GM23338 (cell line): ENCODE results near the gene PRELID1. TPM values are rescaled to one million over a fixed set of nuclear protein-coding genes. Genes with fewer than 3 reads are reported as not detected.
A peak's percentile ranks its signal among the peaks of the same experiment; 100 is the strongest.

Source experiments
- ATAC-seq: fragments of 200-7000 bp; cut with Tn5 transposase; 3 replicates; pipeline ENCODE4 v1.9.1; 2020
- DNase-seq: peaks from one replicate; pipeline ENCODE4 v3.0.0-alpha.2; 2015; ENCODE audit warnings: low spot score
- H2AFZ ChIP-seq: fragments of 200-600 bp; sonication (generic); 2 replicates; pipeline ENCODE4 v1.8.0; 2016; ENCODE audit warnings: antibody characterized with exemption, mild to moderate bottlenecking, moderate library complexity
- H3F3A ChIP-seq: fragments of 200-600 bp; sonication (generic); replicated peaks from 2 replicates; pipeline ENCODE4 v1.8.0; 2017; ENCODE audit warnings: antibody characterized with exemption, mixed run types, low read depth
- H3K27ac ChIP-seq: fragments of 200-600 bp; sonication (generic); 2 replicates; pipeline ENCODE4 v1.6.1; 2016; ENCODE audit warnings: low read depth
- H3K27me3 ChIP-seq: fragments of 200-600 bp; sonication (generic); 2 replicates; pipeline ENCODE4 v1.8.0; 2016; ENCODE audit warnings: mild to moderate bottlenecking, mixed run types, moderate library complexity; ENCODE audit not compliant: insufficient read depth
- H3K36me3 ChIP-seq: fragments of 200-600 bp; sonication (generic); 2 replicates; pipeline ENCODE4 v1.8.0; 2016; ENCODE audit warnings: mild to moderate bottlenecking; ENCODE audit not compliant: insufficient read depth
- H3K4me1 ChIP-seq: fragments of 200-600 bp; sonication (generic); 2 replicates; pipeline ENCODE4 v1.8.0; 2016; ENCODE audit warnings: mild to moderate bottlenecking, moderate library complexity; ENCODE audit not compliant: insufficient read depth
- H3K4me2 ChIP-seq: fragments of 200-600 bp; sonication (generic); 2 replicates; pipeline ENCODE4 v1.7.1; 2017; ENCODE audit warnings: mixed run types
- H3K4me3 ChIP-seq: fragments of 200-600 bp; sonication (generic); 2 replicates; pipeline ENCODE4 v1.6.1; 2016; ENCODE audit warnings: mixed run types
- H3K79me2 ChIP-seq: fragments of 200-600 bp; sonication (generic); replicated peaks from 2 replicates; pipeline ENCODE4 v1.8.0; 2017; ENCODE audit warnings: mild to moderate bottlenecking; ENCODE audit not compliant: insufficient read depth
- H3K9me2 ChIP-seq: fragments of 200-600 bp; sonication (generic); 2 replicates; pipeline ENCODE4 v1.8.0; 2017; ENCODE audit not compliant: insufficient read depth
- H4K20me1 ChIP-seq: fragments of 200-600 bp; sonication (generic); replicated peaks from 2 replicates; pipeline ENCODE4 v1.8.0; 2017; ENCODE audit warnings: mild to moderate bottlenecking; ENCODE audit not compliant: insufficient read depth
- H3K27ac Mint-ChIP-seq: 2 replicates; pipeline ENCODE4 v1.8.0; 2020; ENCODE audit warnings: inconsistent platforms, mild to moderate bottlenecking, moderate library complexity, mixed read lengths
- H3K27me3 Mint-ChIP-seq: 3 replicates; pipeline ENCODE4 v1.8.0; 2022; ENCODE audit warnings: low read depth, mild to moderate bottlenecking, moderate library complexity, mixed read lengths, inconsistent platforms; ENCODE audit not compliant: insufficient read depth, poor library complexity
- H3K36me3 Mint-ChIP-seq: 3 replicates; pipeline ENCODE4 v1.8.0; 2021; ENCODE audit warnings: low read depth, mild to moderate bottlenecking, inconsistent platforms, moderate library complexity, mixed read lengths
- H3K4me1 Mint-ChIP-seq: 3 replicates; pipeline ENCODE4 v1.8.0; 2020; ENCODE audit warnings: mild to moderate bottlenecking, inconsistent platforms, mixed read lengths
- H3K4me3 Mint-ChIP-seq: 3 replicates; pipeline ENCODE4 v1.8.0; 2021; ENCODE audit warnings: moderate library complexity, mild to moderate bottlenecking, inconsistent platforms, mixed read lengths
- H3K9me3 Mint-ChIP-seq: 3 replicates; pipeline ENCODE4 v1.8.0; 2020; ENCODE audit warnings: moderate library complexity, mild to moderate bottlenecking, inconsistent platforms, mixed read lengths
- CREB1 ChIP-seq: fragments of 250-450 bp; sonication (Bioruptor Pico); IDR thresholded peaks from 2 replicates; pipeline ENCODE4 v1.5.0; 2020; ENCODE audit warnings: low read depth, mild to moderate bottlenecking, moderate library complexity
- POLR2AphosphoS5 ChIP-seq: IDR thresholded peaks from 2 replicates; pipeline ENCODE4 v1.6.1; 2016; ENCODE audit warnings: antibody characterized with exemption, low read depth
- polyA plus RNA-seq: library from polyadenylated mRNA; unstranded; fragments of >200 nt; fragmentation: Nextera tagmentation; extraction: Ambion mirVana; gene quantifications from 2 replicates; pipeline ENCODE4 v1.2.1, GENCODE V29; 2016
- total RNA-seq: library from RNA; depleted of rRNA; stranded (reverse); fragments of >200 nt; shearing (Covaris generic); gene quantifications from 2 replicates; pipeline ENCODE4 v1.2.3, GENCODE V29; 2014
- TF ChIP-seq, protein P1 (sequence below): fragments of 250-450 bp; sonication (Bioruptor Pico); IDR thresholded peaks from 2 replicates; pipeline ENCODE4 v1.5.0; 2020; ENCODE audit warnings: mild to moderate bottlenecking, moderate library complexity

The PRELID1 gene
- total and polyA plus RNA-seq, 2 experiments from 2014 or later = 328 to 349 TPM

DNA sequence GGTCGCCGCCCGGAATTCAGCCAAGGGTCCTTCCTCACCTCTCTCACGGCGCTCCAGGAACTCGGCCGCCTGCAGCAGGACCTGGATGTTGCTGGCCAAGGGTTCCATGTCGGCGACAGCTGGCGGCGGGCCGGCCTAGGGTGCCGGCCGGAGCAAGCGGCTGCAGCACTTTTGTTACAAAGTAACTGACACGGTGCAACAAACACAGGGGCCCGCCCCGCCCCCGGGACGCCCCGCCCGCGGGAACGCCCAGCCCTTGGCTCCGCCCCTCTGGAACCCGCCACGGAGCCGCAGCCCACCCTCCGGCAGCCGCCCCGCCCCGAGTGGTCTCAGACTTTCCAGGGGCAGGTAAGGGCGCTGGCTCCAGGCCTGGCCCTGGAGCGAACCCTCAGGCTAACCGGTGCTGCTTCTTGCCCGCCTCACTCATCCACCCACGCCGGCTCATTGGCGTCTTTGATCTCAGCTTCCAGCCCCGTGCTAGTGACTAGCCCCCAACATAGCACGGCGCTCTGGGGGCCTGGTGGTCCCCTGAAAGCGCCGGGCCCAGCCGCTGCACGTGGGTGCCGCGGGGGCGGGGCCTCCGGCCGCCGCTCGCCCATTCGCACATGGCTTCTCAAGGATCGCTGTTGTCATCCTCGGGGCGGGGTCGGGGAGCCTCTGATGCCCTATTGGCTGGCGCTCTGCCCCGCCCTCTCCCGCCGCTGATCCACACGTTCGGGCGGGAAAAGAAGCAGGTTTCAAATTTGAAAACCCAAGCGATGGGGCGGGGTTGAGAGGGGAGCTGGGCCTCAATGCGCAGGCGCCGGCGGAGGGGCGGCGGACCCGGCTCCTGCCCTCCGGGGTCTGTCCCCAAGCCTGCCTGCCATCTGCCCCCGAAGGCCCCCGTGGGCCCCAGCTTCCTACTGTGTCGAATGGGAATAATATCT, 8.4 kb downstream of the PRELID1 start, which contains the start of gene MXD3:
TSS of gene MXD3 (minus strand) at position 176 of the 926 bp plus-strand sequence. CDS start at position 108, 68 bp downstream.
- peak within 1 kb of the TSS; percentile 78; the same call in 1 of the 2 replicates for H2AFZ ChIP-seq
- Mint-ChIP-seq H3K36me3 (peaks cover 2% of the 10 kb centered on the region), H3K9me3 (no peaks in the 10 kb centered on the region; the same call in 2 of the 3 replicates), H3K27ac (peak within 1 kb of the TSS; percentile 95), H3K4me3 (peak within 1 kb of the TSS; percentile 75), H3K4me1 (peaks cover 18% of the 10 kb centered on the region), H3K27me3 (peaks cover 13% of the 10 kb centered on the region)
- no peaks in the 10 kb centered on the region for H3K9me2 ChIP-seq
- DNase-seq (peak; percentile 100), ATAC-seq (peak; percentile 65)
- peaks cover 12% of the 10 kb centered on the region for H3K4me1 ChIP-seq
- H3K4me3 ChIP-seq = peak within 1 kb of the TSS; percentile 69
- H3K27ac ChIP-seq = peak within 1 kb of the TSS; percentile 91; the same call in 1 of the 2 replicates
- H4K20me1 ChIP-seq = peaks cover 11% of the 10 kb centered on the region; the same call in 1 of the 2 replicates
- peaks cover 14% of the 10 kb centered on the region for H3F3A ChIP-seq
- H3K27me3 ChIP-seq = no peaks in the 10 kb centered on the region
- TF ChIP-seq CREB1 (CRISPR knock-in tag) (peak; percentile 54; the same call in 1 of the 2 replicates), POLR2AphosphoS5 (peak; percentile 63)
- TF ChIP-seq, protein P1, sequence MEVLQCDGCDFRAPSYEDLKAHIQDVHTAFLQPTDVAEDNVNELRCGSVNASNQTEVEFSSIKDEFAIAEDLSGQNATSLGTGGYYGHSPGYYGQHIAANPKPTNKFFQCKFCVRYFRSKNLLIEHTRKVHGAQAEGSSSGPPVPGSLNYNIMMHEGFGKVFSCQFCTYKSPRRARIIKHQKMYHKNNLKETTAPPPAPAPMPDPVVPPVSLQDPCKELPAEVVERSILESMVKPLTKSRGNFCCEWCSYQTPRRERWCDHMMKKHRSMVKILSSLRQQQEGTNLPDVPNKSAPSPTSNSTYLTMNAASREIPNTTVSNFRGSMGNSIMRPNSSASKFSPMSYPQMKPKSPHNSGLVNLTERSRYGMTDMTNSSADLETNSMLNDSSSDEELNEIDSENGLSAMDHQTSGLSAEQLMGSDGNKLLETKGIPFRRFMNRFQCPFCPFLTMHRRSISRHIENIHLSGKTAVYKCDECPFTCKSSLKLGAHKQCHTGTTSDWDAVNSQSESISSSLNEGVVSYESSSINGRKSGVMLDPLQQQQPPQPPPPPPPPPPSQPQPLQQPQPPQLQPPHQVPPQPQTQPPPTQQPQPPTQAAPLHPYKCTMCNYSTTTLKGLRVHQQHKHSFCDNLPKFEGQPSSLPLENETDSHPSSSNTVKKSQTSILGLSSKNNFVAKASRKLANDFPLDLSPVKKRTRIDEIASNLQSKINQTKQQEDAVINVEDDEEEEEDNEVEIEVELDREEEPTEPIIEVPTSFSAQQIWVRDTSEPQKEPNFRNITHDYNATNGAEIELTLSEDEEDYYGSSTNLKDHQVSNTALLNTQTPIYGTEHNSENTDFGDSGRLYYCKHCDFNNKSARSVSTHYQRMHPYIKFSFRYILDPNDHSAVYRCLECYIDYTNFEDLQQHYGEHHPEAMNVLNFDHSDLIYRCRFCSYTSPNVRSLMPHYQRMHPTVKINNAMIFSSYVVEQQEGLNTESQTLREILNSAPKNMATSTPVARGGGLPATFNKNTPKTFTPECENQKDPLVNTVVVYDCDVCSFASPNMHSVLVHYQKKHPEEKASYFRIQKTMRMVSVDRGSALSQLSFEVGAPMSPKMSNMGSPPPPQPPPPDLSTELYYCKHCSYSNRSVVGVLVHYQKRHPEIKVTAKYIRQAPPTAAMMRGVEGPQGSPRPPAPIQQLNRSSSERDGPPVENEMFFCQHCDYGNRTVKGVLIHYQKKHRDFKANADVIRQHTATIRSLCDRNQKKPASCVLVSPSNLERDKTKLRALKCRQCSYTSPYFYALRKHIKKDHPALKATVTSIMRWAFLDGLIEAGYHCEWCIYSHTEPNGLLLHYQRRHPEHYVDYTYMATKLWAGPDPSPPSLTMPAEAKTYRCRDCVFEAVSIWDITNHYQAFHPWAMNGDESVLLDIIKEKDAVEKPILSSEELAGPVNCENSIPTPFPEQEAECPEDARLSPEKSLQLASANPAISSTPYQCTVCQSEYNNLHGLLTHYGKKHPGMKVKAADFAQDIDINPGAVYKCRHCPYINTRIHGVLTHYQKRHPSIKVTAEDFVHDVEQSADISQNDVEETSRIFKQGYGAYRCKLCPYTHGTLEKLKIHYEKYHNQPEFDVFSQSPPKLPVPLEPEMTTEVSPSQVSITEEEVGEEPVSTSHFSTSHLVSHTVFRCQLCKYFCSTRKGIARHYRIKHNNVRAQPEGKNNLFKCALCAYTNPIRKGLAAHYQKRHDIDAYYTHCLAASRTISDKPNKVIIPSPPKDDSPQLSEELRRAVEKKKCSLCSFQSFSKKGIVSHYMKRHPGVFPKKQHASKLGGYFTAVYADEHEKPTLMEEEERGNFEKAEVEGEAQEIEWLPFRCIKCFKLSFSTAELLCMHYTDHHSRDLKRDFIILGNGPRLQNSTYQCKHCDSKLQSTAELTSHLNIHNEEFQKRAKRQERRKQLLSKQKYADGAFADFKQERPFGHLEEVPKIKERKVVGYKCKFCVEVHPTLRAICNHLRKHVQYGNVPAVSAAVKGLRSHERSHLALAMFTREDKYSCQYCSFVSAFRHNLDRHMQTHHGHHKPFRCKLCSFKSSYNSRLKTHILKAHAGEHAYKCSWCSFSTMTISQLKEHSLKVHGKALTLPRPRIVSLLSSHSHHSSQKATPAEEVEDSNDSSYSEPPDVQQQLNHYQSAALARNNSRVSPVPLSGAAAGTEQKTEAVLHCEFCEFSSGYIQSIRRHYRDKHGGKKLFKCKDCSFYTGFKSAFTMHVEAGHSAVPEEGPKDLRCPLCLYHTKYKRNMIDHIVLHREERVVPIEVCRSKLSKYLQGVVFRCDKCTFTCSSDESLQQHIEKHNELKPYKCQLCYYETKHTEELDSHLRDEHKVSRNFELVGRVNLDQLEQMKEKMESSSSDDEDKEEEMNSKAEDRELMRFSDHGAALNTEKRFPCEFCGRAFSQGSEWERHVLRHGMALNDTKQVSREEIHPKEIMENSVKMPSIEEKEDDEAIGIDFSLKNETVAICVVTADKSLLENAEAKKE = no peak
- H3K36me3 ChIP-seq = 0 out of 2 replicates have a peak, but pooled peaks cover under 1% of the 10 kb centered on the region
- peak within 1 kb of the TSS; percentile 90 for H3K4me2 ChIP-seq
- H3K79me2 ChIP-seq = no peaks in the 10 kb centered on the region
